DMS153 (cell line): Measurements from ENCODE around the gene NUBP2.
"Not testable (repeated sequence)": the region's sequence is repeated elsewhere in the genome, so short reads cannot be mapped to it uniquely, and the experiment has no call there.

ENCODE experiments used
- DNase-seq: peaks from one replicate; lab custom pipeline; 2025; lab: John Stamatoyannopoulos, UW

NUBP2 gene

DNA sequence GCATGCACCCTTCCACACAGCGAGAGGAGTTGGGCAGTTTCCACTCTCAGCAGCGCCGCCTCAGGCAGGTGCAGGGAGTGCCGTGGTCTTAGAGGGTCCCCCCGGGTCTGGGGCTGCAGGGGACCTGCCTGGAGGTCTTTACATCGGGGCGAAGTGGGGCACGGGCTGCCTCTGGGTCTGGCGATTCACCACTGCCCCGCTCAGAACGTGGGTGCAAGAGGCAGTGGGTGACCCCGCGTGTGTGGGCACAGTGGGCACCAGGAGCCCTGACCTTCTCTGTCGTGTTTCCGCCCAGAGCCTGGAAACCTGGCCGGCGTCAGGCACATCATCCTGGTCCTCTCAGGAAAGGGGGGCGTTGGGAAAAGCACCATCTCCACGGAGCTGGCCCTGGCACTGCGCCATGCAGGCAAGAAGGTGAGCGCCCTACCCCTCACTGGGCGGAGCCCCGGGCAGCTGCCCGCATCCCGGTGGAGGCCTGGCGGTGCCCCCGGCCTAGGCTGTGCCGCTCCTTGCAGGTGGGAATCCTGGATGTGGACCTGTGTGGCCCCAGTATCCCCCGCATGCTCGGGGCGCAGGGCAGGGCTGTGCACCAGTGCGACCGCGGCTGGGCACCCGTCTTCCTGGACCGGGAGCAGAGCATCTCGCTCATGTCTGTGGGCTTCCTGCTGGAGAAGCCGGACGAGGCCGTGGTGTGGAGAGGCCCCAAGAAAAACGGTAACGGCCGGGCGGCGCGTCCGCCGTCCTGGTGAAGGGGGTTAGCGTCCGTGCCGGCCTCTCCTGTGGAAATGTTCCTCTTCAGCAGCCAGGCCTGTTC lies 3.7 kb downstream of the NUBP2 start:
- DNase-seq: no peak

DNA sequence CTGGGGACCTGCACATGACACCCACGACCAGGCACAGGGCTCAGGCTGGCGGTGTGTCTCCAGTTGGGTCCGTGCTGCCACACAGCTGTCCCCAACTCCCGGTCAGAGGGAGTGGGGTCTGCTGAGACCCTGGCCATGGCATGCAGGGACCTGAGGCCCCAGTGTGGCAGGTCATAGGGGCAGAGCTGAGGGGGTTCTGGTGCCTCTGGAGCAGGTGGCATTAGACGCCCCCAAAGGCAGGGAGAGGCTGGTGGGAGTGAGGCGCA lies 4.2 kb downstream of the NUBP2 start:
- no peak for DNase-seq

DNA sequence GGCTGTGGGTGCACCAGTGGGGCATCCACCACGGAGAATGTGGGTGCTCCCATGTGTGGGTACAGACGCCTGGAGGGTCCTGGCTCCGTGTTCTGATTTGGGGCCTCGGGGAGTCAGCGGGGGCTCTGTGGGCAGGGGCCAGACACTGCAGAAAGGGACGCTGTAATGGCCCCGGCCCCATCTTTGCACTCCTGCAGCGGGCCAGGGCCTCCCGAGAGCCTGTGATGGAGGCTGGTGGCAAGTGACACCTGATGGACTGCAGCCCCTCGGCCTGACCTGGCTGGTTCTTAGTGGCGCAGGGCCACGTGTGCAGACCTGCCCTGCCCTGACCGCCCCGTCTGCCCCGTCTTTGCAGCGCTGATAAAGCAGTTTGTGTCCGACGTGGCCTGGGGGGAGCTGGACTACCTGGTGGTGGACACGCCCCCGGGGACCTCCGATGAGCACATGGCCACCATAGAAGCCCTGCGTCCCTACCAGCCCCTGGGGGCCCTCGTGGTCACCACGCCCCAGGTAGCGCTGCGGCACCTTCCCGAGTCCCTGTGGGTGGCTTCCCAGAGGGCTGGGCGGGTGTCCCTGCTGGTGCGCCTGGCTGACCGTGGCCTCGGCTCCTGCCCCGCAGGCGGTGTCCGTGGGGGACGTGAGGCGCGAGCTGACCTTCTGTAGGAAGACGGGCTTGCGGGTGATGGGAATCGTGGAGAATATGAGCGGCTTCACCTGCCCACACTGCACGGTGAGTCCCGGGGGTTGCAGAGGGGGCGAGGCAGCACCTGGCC lies 4.7 kb downstream of the NUBP2 start:
- DNase-seq: no peak

DNA sequence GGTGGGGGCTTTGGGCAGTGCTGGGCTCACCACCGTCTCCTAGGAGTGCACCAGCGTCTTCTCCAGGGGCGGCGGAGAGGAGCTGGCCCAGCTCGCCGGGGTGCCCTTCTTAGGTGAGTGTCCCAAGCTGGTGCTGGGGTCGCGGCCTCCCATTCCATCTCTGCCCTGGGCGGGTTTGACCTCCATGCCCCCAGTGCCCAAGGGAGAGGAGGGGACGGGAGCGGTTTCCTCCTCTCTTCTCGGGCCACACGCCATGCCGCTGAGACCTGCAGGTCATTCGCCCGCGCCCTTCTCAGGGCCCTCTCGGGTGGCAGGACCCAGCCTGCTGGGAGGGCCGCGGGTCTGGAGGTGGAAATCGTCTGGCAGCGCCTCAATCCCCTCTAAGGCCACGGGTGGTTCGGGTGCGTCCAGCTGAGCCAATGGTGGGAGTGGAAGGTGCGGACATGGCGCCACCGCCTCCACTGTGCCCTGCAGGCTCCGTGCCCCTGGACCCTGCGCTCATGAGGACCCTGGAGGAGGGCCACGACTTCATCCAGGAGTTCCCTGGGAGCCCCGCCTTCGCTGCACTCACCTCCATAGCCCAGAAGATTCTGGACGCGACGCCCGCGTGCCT lies 5.4 kb downstream of the NUBP2 start:
- DNase-seq: no peak

DNA sequence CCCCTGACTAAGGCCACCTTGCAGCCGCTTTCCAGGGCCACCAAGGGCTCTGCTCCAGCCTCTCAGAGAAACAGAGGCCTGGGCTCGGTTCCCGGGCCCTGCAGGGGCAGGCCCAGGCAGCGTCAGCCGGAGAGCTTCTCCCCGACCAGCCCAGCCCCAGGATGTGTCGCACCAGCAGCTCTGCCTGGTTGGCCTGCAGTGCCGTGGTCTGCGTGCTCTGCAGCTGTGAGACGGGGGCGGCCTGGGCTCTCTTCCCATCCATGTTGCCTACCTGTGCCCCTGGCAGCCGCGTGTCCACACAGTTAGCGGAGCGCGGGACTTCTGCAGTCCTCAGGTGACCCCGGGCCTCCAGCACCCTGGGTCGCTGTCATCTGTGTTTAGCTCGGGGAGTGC lies 5.9 kb downstream of the NUBP2 start:
- no peak for DNase-seq

DNA sequence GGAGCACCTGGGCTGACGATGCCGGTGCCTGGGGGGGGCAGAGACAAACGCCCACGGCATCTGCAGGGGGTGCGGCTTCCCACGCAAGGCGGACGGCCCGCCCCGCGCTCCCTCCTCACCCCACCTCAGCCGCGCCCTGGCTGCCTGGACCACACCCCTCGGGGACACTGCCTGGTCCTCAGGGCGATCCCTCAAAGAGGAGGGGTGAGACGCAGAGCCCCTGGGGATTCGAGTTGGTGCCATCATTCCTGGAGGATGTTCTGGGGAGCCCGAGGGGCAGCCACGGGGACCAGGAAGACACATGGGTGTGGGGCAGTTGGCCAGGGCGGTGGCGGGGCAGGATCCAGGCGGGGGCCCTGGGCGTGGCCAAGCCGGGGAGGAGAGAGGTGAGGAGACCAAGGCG lies 6.9 kb downstream of the NUBP2 start:
- DNase-seq: no peak

DNA sequence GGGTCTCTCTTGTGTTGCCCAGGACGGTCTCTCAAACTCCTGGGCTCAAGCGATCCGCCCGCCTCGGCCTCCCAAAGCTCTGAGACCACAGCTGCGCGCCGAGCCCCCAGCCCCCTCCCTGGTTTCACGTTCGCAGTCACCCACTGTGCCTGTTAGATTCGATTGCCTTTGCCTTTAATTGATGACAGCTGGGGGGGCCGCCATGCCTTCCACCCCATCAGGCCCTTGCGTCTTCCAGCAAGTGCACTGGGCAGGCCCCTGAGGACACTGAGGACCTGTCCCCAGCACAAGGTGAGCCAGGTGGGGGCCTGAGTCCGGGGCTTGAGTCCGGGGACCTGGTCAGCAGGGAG lies 7.5 kb downstream of the NUBP2 start:
- DNase-seq: no peak

DNA sequence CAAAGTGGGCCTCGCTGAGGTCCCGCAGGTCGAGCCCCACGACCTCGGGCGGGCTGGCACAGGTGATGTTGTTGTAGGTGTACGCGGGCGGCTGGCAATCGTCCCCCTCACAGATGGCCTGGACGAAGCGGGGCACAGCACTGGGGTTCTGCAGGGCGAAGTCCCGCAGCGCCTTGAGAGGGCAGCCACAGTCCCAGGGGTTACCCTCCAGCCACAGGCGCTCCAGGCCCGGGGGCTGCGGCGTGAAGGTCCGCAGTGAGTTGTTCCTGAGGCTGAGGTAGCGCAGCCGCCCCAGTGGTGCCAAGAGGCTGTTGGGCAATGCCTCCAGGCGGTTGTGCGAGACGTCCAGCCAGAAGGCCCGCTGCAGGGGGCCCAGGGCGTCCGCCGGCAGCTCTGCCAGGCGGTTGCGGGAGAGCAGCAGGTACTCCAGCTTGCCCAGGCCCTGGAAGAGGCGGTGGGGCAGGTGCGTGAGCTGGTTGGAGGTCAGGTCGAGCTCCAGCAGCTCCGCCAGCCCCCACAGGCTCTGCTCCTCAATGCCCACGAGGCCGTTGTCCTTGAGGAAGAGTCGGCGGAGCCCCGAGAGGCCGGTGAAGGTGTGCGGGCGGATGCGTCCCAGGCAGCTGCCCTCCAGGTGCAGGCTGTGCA lies 8.0 kb downstream of the NUBP2 start:
- no peak for DNase-seq

DNA sequence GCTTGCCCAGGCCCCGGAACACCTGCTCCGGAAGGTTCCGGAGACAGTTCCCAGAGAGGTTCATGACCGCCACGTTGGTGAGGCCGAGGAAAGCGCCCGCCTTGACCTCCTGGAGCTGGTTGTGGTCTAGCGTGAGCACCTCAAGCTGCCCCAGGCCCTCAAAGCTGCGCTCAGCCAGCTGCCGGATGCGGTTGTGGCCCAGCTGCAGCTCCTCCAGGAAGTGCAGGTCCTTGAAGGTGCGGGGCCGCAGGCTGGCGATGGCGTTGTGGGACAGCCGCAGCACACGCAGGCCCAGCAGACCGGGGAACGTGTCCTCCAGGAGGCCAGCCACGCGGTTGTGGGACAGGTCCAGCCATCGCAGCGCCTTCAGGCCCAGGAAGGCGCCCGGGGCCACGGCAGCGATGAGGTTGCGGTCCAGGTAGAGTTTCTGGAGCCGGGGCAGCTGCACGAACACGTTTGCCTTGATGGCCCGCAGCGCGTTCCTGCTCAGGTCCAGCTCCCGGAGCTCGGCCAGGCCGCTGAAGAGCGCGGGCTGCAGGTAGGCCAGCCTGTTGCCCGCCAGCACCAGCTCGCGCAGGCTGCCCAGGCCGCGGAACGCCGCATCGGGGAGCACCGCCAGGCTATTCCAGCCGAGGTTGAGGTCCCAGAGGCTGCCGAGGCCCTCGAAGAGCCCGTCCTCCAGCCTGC lies 8.6 kb downstream of the NUBP2 start:
- DNase-seq: no peak

DNA sequence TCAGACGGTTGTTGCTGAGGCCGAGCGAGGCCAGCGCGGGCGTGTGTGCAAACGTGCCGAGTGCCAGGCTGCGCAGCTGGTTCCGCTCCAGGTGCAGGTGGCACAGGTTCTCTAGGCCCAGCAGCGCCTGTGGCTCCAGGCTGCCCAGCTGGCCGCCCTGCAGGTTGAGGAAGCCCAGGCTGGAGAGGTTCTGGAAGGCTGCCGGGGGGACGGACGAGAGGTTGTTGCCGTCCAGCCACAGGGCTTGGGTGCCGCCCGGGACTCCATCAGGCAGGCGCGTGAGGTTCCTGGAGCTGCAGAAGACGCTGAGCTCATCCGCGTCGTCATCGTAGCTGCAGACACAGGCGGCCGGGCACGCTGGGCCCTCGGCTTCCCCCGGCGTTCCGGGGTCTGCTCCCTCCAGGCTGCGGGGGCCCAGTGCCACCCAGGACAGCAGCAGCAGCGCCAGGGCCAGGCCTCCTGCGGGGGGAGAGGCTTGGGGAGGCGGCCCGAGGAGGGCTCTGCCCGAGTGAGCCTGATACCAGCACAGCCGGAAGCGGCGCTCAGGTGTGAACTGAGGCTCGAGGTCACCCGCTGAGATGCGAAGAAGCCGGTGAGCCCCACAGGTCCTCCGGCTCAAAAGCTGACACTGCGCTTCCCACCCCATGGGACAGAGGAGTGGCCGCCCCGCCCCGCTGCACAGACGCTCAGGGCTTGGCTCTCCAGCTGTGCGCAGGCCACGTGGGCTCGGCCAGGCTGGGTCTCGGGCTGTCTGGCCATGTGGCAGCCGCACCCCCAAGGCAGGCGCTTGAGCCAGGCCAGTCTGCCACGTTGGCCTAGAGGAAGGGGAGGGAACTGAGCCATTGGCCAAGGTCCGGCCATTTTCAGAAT lies 9.4 kb downstream of the NUBP2 start:
- no peak for DNase-seq

DNA sequence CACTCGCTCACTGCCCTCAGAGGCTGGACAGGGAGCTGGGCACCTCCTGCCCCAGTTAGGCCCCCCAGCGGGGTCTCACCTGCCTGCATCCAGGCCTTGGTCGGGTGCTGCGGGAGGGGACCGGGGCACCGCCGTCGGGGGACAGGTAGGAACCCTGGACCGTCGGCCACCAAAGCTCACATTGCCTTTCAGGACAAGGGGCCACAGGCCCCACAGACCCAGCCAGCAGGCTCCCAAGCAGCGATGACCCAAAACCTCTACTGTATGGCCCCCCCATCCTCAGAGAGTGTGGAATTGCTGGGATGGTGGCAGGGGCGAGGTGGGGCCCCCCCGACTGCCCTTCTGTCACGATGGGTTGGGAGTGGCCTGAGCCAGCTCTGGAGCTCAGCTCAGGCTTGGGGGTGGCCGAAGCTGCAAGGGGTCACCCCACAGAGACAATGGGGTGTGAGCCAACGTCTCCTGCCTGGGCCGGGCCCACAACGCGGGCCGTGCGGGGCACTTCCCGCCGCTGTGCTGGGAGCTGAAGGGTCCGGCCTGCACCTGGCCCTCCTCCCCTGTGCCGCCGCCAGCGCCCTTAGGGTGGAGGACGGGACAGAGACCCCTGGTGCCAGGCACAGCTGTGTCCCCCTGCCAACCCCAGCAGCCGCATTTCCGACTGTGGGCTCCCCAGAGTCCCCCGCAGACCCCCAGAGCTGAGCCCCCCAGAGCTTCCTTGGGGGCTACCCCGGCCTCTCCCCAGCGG lies 10.2 kb downstream of the NUBP2 start:
- DNase-seq: no peak

DNA sequence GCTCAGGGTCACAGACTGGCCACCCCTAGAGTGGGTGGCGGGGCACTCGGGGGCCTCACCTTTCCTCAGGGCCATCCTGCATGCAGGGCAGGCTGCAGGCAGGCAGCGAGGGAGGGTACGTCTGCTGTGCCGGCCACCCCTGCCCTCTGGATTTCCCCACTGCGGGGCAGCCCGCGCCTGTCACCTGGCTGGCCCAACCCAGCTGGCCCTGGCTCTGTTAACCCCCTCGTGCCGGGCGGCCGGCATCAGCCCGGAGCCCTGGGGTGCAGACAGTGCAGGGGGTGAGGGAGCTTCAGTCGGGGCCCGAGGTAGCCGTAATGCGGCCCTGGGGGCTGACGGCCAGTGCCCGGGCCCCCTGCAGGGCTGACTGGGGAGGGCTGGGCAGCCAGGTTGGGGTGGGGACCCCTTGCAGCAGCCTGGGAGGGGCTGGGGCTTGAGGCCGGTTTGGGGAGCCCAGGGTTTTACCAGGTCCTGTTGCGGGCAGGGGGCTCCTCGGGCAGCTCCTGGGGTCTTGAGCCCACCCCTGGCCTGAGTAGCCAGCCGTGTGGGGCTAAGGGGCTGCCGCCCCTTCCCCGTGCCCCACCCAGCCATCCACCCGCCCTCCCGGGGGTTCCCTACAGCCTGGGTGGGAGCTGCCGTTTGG lies 10.9 kb downstream of the NUBP2 start, which contains the start of gene IGFALS:
Gene IGFALS (minus strand): TSS at position 128 of the 643 bp plus-strand sequence. CDS start 53 bp downstream, at position 75.
- DNase-seq: no peak

DNA sequence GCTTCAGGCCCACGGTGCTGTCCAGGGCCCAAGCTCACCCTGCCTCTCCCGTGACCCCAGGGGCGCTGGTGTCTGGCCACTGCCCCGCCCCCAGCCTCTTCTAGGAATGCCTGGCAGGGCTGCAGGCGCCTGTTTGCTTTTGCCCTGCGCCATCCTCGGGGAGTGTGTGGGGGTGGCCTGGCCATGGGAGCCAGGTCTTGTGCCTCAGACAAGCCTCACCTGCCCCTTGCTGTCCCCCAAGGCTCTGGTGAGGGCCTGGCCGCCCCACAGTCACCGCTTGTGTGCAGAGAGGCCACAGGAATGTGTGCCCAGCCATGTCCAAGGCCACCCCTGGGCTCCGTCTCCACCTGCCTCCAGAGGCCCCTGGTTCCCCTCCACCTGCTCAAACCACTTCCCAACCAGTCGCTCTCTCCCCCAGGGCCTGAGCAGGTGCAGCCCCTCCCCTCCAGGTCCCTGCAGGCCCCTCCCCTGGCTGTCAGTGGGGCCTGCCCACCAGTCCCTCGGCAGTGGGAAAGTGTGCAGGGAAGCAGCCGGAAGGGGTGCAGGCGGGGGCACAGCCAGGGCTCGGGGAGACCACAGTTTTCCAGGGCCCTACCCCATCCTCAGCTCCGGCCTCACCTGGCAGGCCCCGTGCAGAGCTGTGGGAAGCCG lies 11.6 kb downstream of the NUBP2 start:
- DNase-seq: no peak

DNA sequence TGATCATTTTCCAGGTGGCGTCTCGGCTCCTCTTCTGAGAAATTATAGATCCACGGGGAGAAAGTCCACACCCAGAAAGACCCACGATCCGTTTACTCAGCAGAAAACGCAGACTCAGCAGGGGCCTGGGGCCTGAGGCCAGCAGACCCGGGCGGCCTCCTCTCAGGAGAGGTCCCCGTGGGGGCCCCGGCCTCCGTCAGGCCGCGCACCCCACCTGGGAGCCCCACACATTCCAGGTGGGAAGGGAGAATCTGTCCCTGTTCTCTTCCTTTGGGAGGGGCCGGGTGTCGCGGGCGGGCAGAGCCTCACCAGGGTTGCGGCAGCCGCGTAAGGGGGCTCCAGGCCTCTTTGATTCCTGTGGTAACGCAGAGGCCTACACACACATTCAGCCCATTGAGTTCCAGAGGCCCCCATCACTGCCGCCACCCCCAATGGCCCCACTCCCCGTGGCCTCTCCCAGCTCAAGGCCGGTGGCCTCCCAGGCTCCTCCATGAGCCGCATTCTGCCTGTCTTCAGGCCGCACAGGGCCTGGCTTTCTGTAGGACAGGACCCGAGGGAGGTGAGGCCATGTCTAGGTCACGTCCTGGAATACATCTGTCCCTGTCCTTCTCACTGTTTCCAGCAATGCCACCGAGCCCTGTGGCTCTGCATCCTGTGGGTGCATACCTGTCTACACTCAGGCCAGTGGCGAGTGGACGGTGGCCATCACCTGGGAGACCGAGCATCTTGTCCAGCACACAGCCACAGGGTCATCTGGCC lies 12.3 kb downstream of the NUBP2 start:
- DNase-seq: no peak

DNA sequence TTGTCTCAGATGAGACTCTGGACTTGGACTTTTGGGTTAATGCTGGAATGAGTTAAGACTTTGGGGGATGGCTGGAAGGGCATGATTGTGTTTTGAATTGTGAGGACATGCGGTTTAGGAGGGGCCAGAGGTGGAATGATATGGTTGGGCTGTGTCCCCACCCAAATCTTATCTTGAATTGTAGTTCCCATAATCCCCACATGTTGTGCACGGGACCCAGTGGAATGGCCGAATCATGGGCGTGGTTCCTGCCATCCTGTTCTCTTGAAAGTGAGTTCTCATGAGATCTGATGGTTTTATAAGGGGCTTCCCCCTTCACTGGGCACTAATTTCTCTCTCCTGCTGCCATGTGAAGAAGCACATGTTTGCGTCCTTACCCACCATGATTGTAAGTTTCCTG lies 16.5 kb downstream of the NUBP2 start:
- DNase-seq: not testable (repeated sequence)

DNA sequence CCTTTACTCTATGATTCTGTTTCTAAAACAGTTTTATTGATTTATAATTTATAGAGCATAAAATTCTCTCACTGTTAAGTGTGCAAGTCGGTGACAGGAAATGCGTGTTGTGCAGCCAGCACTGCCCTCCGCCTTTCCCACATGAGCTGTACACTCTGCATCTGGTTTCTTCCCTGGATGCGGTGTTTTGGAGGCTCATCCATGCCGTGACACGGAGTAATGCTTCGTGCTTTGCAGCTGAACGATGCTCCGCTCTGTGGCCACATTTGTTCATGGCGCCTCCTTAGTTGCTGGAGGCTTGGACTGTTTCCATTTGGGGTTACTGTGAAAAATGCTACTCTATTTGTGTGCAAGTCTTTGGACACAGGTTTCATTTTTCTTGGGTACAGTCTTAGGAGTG lies 17.9 kb downstream of the NUBP2 start:
- DNase-seq: no peak

DNA sequence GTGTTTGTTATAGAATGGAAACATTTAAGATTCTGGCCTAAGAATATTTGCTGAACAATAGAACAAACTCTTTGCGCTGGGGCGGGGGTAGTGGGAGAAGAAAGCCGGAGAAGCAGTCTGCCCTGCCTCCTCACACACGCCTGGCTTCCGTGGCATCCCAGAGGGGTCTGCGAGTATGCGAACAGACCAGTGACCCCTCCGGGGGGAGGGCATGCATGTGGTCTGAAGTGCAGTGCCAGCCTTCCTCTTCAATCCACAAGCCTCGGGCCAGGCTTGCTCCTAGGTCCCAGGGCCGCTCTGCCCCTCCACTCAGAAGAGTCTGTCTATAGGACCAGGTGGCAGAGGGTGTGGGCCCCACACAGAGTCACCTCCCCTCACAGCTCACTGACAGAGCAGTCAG lies 24.9 kb downstream of the NUBP2 start:
- no peak for DNase-seq

DNA sequence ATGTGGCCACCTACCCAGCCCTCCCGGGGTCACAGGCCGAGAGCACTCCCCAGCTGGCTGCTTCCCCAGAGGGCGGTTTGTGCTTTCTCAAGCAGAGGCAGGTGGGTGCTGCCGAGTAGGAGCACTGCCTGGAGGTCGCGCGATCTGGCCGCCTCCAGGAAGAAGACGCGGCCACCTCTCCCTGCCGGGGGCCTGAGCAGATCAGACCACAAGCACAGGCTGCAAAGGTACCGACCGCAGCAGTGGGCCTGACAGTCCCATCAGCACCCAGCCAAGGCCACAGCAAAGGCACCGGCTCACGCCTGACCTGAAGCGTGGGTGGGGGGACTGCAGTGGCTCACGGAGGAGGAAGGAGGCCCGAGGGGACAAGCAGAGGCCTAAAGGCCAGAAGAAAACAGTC lies 25.9 kb downstream of the NUBP2 start:
- no peak for DNase-seq
